Heart left ventricle (tissue), 16 donors: ENCODE measurements around the gene ZNF662. TPM values are rescaled to one million over a fixed set of nuclear protein-coding genes. Genes with fewer than 3 reads are reported as not detected.

Source experiments
- ATAC-seq, 4 donors: fragments of 200-7000 bp; cut with Tn5 transposase; one replicate each; pipeline ENCODE4 v1.9.1; 2020 to 2022; ENCODE audit warnings: moderate library complexity in 4 of 4, mild to moderate bottlenecking in 3 of 4, moderate number of reproducible peaks in 1 of 4
- DNase-seq, 5 donors: peaks; one replicate each; pipeline ENCODE4 v3.0.0-alpha.2; 2020
- H3K27ac ChIP-seq, 12 donors: fragments of 200-600 bp; sonication (generic) in 4 of 12; one replicate each; pipeline versions ENCODE4 v1.5.0 to v1.8.0; 2016 to 2022; ENCODE audit warnings: mild to moderate bottlenecking in 2 of 12
- H3K27me3 ChIP-seq, 9 donors: fragments of 200-600 bp; sonication (generic) in 2 of 9; one replicate each; pipeline versions ENCODE4 v1.5.1 to v1.8.0; 2016 to 2022; ENCODE audit warnings: mild to moderate bottlenecking in 3 of 9
- H3K36me3 ChIP-seq, 9 donors: fragments of 200-600 bp; sonication (generic) in 2 of 9; one replicate each; pipeline versions ENCODE4 v1.5.0 to v1.8.0; 2018 to 2022; ENCODE audit warnings: mild to moderate bottlenecking in 2 of 9
- H3K4me1 ChIP-seq, 12 donors: fragments of 200-600 bp; sonication (generic) in 4 of 12; one replicate each; pipeline versions ENCODE4 v1.5.0 to v1.8.0; 2016 to 2022; ENCODE audit warnings: mild to moderate bottlenecking in 3 of 12
- H3K4me3 ChIP-seq, 12 donors: fragments of 200-600 bp; sonication (generic) in 4 of 12; one replicate each; pipeline versions ENCODE4 v1.5.0 to v1.8.0; 2017 to 2022; ENCODE audit warnings: mild to moderate bottlenecking in 9 of 12, moderate library complexity in 4 of 12
- H3K9me3 ChIP-seq, 12 donors: fragments of 200-600 bp; sonication (generic) in 4 of 12; one replicate each; pipeline versions ENCODE4 v1.5.0 to v1.8.0; 2016 to 2022; ENCODE audit warnings: mild to moderate bottlenecking in 1 of 12
- POLR2A ChIP-seq, 2 donors: fragments of 450-650 bp; IDR thresholded peaks; one replicate each; pipeline ENCODE4 v1.6.1; 2017; ENCODE audit warnings: antibody characterized with exemption in 2 of 2, mild to moderate bottlenecking in 2 of 2, moderate library complexity in 2 of 2
- WGBS, 4 donors: extraction: QIAGEN DNeasy Blood & Tissue Kit in 2 of 4; methylation state at CpG; one replicate each; pipeline versions ENCODE4 v1.1.5 to v1.1.7; 2013 to 2018; 5-methylcytosine and 5-hydroxymethylcytosine counted together
- intact Hi-C, 10 donors: fragments of 100-400 bp; cut with DNase I; formaldehyde crosslinking; loops; one replicate each; pipeline versions ENCODE4 v1.11.1 to v1.14.2; 2022
- polyA plus RNA-seq, 2 donors: library from polyadenylated mRNA; stranded (reverse); fragments of 200-250 nt; gene quantifications; one replicate each; pipeline ENCODE4 v1.2.3, GENCODE V29; 2013
- total RNA-seq, 9 donors: library from RNA; depleted of rRNA in 2 of 9; stranded (reverse); fragments of >200 nt in 2 of 9; fragmentation: NEBNext Ultra II Directional in 3 of 9; extraction: Animal tissue kit (Norgen Biotek cat#: 25700) in 3 of 9; gene quantifications; one replicate each; pipeline versions ENCODE4 v1.1.0 to v1.2.4, GENCODE V29; 2016 to 2023
- TF ChIP-seq, protein P1 (sequence below), 12 donors: fragments of 200-600 bp; sonication (generic) in 4 of 12; IDR thresholded peaks; one replicate each; pipeline versions ENCODE4 v1.5.0 to v1.8.0; 2018 to 2022; ENCODE audit warnings: antibody characterized with exemption in 12 of 12, mild to moderate bottlenecking in 5 of 12
- donor health status: ischemic (EF 13 %, LVEDD 7.1; RV severe dilation, severe dysfunction).
- donor health status: healthy with polysubstance abuse.
- donor health status: DM: no; HTN: yes; CAD: no.
- donor health status: DM: no; HTN: no; CAD: no.
- donor health status: ischemic (EF 25% LVEDD 6.9; RV normal size, moderate dysfunction).
- donor health status: ischemic (EF 25% LVEDD 5.7; RV mildly dilated, moderate dysfunction).
- donor health status: healthy.
- donor health status: DM: yes; HTN: yes; CAD: no.
- donor health status: ischemic (EF 35%, LVEDD 5.7; RV mildly dilated, moderate dysfunction).
- donor health status: nonischemic (EF 11% LVEDD 7.7; RV severe dilation, severe dysfunction).
- donor health status: DM: yes; HTN: yes; CAD: no.
- donor health status: PGD.
- donor health status: ischemic (EF 29% LVEDD 5.4; RV normal size, mild dysfunction).
- donor health status: nonischemic (EF 23%, LVEDD 6.1; RV moderate dilation, normal function).

The ZNF662 gene
- total and polyA plus RNA-seq, 11 donors: 0.76 to 11.1 (median 3.7) TPM

DNA sequence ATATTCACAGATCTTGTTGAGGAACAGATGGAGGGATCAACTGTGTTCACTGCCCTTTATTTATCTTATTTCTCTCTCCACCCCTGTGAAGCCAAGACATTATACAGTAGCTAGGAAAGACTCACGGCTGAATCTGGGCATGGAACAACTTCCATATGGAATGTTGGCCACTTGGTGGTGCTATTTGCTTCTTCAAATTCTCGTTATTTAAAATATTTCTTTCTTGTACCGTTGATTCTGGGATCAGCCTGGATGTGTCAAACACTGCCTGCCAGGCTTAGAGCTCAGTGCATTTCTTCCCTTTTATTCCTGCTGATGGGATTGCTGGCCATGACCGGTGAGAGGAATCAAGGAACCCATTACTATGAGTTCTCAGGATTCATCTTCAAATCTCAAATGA lies 55.7 kb downstream of the ZNF662 start:
- Histone ChIP-seq H3K4me3 (no peak overlapping the region), H3K9me3 (no peaks in the 10 kb centered on the region), H3K4me1 (peaks cover 0 to 6% (median 0%) of the 10 kb centered on the region in 12 donors), H3K36me3 (no peaks in the 10 kb centered on the region), H3K27me3 (no peaks in the 10 kb centered on the region), H3K27ac (no peak overlapping the region)
- intact Hi-C loops: loop anchor here (1.0 to 10.0 kb wide), 9 partner anchors 123 to 1243 kb away; no protein-coding TSS in a partner anchor
- DNase-seq (peak in 2 of 5 donors; percentile 16 to 29), ATAC-seq (peak in 3 of 4 donors; percentile 49 to 68 (median 59))
- TF ChIP-seq, protein P1, sequence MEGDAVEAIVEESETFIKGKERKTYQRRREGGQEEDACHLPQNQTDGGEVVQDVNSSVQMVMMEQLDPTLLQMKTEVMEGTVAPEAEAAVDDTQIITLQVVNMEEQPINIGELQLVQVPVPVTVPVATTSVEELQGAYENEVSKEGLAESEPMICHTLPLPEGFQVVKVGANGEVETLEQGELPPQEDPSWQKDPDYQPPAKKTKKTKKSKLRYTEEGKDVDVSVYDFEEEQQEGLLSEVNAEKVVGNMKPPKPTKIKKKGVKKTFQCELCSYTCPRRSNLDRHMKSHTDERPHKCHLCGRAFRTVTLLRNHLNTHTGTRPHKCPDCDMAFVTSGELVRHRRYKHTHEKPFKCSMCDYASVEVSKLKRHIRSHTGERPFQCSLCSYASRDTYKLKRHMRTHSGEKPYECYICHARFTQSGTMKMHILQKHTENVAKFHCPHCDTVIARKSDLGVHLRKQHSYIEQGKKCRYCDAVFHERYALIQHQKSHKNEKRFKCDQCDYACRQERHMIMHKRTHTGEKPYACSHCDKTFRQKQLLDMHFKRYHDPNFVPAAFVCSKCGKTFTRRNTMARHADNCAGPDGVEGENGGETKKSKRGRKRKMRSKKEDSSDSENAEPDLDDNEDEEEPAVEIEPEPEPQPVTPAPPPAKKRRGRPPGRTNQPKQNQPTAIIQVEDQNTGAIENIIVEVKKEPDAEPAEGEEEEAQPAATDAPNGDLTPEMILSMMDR (IDR thresholded peaks at IDR 0.05): peak; percentile 50 to 79 (median 65)
- TF ChIP-seq POLR2A (IDR thresholded peaks at IDR 0.05): no peak
- whole genome bisulfite sequencing, 4 donors: 4 to 11% (median 5%) methylated on average over 4 of the region's 4 CpGs

DNA sequence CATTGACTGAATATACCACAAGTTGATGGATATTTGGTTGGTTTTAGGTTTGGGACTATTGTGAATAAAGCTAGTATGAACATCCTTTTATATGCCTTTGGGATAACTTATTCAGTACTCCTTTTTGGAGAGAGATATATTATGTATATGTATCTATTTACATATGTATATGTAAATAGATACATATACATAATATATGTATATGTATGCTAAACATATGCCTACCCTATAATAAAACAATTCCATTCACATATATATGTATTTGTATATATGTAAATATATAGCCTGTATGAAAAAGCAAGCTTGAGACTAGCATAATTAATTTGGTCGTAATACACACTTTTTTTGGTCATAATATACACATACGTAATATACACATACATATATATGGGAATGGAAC lies 57.3 kb downstream of the ZNF662 start:
- no peaks in the 10 kb centered on the region for H3K9me3 ChIP-seq
- peaks cover 0 to 6% (median 0%) of the 10 kb centered on the region in 12 donors for H3K4me1 ChIP-seq
- no peaks in the 10 kb centered on the region for H3K27me3 ChIP-seq
- intact Hi-C loops: loop anchor here in 8 of 10 donors (2.0 to 10.0 kb wide), 7 partner anchors 122 to 1242 kb away; no protein-coding TSS in a partner anchor
- ATAC-seq (no peak), DNase-seq (no peak)
- TF ChIP-seq, protein P1 (IDR thresholded peaks at IDR 0.05): no peak
- no peak for TF ChIP-seq POLR2A (IDR thresholded peaks at IDR 0.05)
- H3K4me3 ChIP-seq: no peak overlapping the region
- H3K27ac ChIP-seq: no peak overlapping the region
- 60 to 89% (median 76%) methylated on average over 2 of the region's 2 CpGs for WGBS, 4 donors
- H3K36me3 ChIP-seq: no peaks in the 10 kb centered on the region

DNA sequence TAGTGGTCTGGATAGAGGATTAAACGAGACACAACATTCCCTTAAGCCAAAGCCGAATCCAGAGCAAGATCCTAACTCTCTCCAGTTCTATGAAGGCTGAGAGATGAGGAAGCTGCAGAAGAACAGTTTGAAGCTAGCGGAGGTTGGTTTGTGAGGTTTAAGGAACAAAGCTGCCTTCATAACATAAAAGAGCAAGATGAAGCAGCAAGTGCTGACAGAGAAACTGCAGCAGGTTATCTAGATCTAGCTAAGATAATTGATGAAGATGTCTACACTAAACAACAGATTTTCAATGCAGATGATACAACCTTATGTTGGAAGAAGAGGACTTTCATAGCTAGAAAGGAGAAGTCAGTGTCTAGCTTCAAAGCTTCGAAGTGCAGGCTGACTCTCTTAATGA lies 58.3 kb downstream of the ZNF662 start:
- Histone ChIP-seq H3K4me3 (no peak overlapping the region), H3K36me3 (no peaks in the 10 kb centered on the region), H3K9me3 (no peaks in the 10 kb centered on the region), H3K4me1 (peaks cover 0 to 6% (median 0%) of the 10 kb centered on the region in 12 donors), H3K27me3 (peaks cover 0 to 3% (median 0%) of the 10 kb centered on the region in 9 donors), H3K27ac (no peak overlapping the region)
- ATAC-seq (no peak), DNase-seq (no peak)
- intact Hi-C loops: loop anchor here in 8 of 10 donors (5.0 to 10.0 kb wide), 6 partner anchors 121 to 1241 kb away; no protein-coding TSS in a partner anchor
- 85 to 93% (median 89%) methylated on average over 4 of the region's 4 CpGs for WGBS, 4 donors
- no peak for TF ChIP-seq POLR2A (IDR thresholded peaks at IDR 0.05)
- TF ChIP-seq, protein P1 (IDR thresholded peaks at IDR 0.05): no peak

Other genes starting within 250 kb of the ZNF662 start
- 1 to 10 TPM in 2 of 9 donors, under 1 TPM in 6, not detected in 1; 0.19 to 5.6 (median 0.73) TPM for gene KLHL40, start 220.6 kb upstream of the ZNF662 start, total RNA-seq
- gene KLHL40, start 220.6 kb upstream of the ZNF662 start, polyA plus RNA-seq: 1 to 10 TPM in 1 of 2 donors, under 1 TPM in 1; 0.61 to 6.8 TPM
- 100 to 1,000 TPM; 305 to 823 (median 538) TPM for gene HHATL, start 203.3 kb upstream of the ZNF662 start, total RNA-seq
- 1,000 to 10,000 TPM in 1 of 2 donors, 100 to 1,000 TPM in 1; 188 to 1,023 TPM for gene HHATL, start 203.3 kb upstream of the ZNF662 start, polyA plus RNA-seq
- 1 to 10 TPM in 1 of 9 donors, under 1 TPM in 7, not detected in 1; 0.44 to 1.4 (median 0.83) TPM for gene CCDC13, start 132.9 kb upstream of the ZNF662 start, total RNA-seq
- 1 to 10 TPM in 1 of 2 donors, under 1 TPM in 1; 0.53 to 1.1 TPM for gene CCDC13, start 132.9 kb upstream of the ZNF662 start, polyA plus RNA-seq
- 100 to 1,000 TPM; 170 to 353 (median 313) TPM for gene HIGD1A, start 101.7 kb upstream of the ZNF662 start, total RNA-seq
- 100 to 1,000 TPM; 291 to 497 TPM for gene HIGD1A, start 101.7 kb upstream of the ZNF662 start, polyA plus RNA-seq
- gene ACKR2, start 96.7 kb upstream of the ZNF662 start, total RNA-seq: 1 to 10 TPM in 4 of 9 donors, under 1 TPM in 5; 0.42 to 3.1 (median 0.67) TPM
- under 1 TPM; 0.22 to 0.57 TPM for gene ACKR2, start 96.7 kb upstream of the ZNF662 start, polyA plus RNA-seq
- under 1 TPM in 1 of 9 donors, not detected in 8; 0.14 TPM for gene CYP8B1, start 30.3 kb upstream of the ZNF662 start, total RNA-seq
- not detected for gene CYP8B1, start 30.3 kb upstream of the ZNF662 start, polyA plus RNA-seq
- gene GASK1A, start 73.2 kb downstream of the ZNF662 start, total RNA-seq: 1 to 10 TPM in 2 of 9 donors, under 1 TPM in 7; 0.19 to 2.5 (median 0.52) TPM
- under 1 TPM; 0.23 to 0.47 TPM for gene GASK1A, start 73.2 kb downstream of the ZNF662 start, polyA plus RNA-seq
- gene POMGNT2, start 199.9 kb downstream of the ZNF662 start, total RNA-seq: 10 to 100 TPM; 13.8 to 36.0 (median 18.5) TPM
- 10 to 100 TPM in 1 of 2 donors, 1 to 10 TPM in 1; 9.1 to 22.4 TPM for gene POMGNT2, start 199.9 kb downstream of the ZNF662 start, polyA plus RNA-seq